PFSK-1 (cell line): ENCODE data around the gene CTSW.

ENCODE experiments used
- FOXP2 ChIP-seq: optimal IDR thresholded peaks from 2 replicates; pipeline ENCODE3; 2011; ENCODE audit warnings: borderline replicate concordance, control low read depth, inconsistent platforms; ENCODE audit not compliant: insufficient read depth; ENCODE audit errors: extremely low read length, extremely low read depth
- POLR2AphosphoS5 ChIP-seq: IDR thresholded peaks from 2 replicates; pipeline ENCODE4 v1.6.1; 2012; ENCODE audit warnings: low read depth, mild to moderate bottlenecking, control low read depth, low read length, moderate library complexity
- REST ChIP-seq, 2 experiments: IDR thresholded peaks; 2 replicates each; pipeline versions ENCODE4 v1.6.1 to v1.8.0; 2011 to 2012; ENCODE audit warnings: low read depth in 2 of 2, low read length in 2 of 2, control low read depth in 1 of 2, inconsistent platforms in 1 of 2, mild to moderate bottlenecking in 1 of 2, moderate library complexity in 1 of 2; ENCODE audit not compliant: insufficient read depth in 1 of 2

- TF ChIP-seq POLR2AphosphoS5 (no peak), REST (IDR thresholded peaks at IDR 0.05; ENCODE audit: insufficient read depth in 1 of 2, low read depth in 2 of 2, low read length in 2 of 2) (no peak), FOXP2 (no peak)
Measured at GRCh38 chr11:65865550-65866172, 14.0 kb upstream of the CTSW start.
